Medulla oblongata (tissue), 1 donor: ENCODE measurements around the gene C11orf87.

Experiments used
- DNase-seq: peaks from one replicate; pipeline ENCODE4 v3.0.0-alpha.2; 2015; ENCODE audit errors: extremely low spot score

C11orf87 gene

DNA sequence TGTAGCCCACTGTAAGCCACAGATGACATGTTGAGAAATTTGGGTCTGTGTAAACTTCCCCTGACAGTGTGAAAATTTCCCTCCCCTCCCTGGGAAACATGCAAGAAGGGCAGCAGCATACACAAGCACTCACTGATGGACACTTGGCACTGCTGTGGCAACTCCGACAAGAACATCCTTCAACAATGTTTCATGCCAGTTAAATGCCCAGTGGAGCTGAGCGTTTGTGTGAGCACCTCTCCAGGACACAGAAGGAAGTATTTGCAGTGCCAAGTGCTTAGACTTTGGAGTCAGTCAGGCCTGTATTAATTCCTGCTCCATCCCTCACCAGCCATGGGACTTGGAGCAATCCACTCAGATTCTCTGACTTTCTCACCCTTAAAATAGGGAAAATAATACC is 17.7 kb downstream of the C11orf87 start:
- peak; percentile 33 for DNase-seq

- DNase-seq, result no peak
These were observed 21.1 kb downstream of the C11orf87 start for GRCh38 chr11:109443052-109443451.

DNA sequence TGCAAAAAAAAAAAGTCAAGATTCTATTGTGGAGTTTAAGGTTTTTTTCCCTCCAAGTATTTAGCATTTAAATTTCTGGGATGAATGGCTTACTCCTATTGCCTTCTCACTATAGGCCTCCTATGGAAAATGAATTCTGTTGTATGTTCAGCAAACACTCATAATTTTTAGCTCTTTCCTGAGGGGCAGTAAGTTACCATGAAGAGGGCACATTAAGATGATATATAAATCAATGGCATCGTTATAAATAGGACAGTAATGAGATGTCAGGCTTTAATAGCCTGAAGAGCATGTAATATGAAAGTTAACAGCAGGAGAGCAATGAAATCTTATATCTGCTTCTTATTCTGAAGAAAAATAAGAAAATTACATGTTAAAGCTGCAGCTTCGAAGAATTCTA is 32.9 kb downstream of the C11orf87 start:
- no peak for DNase-seq
